ENCODE results near the gene DCTPP1.

DNA sequence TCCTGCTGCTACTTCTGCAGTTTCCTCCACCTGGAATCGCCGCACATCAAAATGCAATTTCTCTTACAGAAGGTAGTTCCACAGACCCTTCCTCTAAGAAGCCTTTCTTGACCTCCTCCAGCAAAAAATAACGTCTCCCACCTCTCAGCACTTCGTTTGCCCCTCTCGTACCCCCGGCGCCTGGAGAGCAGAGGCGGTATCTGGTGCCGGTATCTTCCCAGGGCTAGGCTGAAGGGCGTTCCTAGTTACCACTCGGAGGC is 482 bp downstream of the DCTPP1 start:
- no peak for TF ChIP-seq CTCF (conservative IDR thresholded peaks at IDR 0.05; ENCODE audit: low read depth, low read length)
- no peak for TF ChIP-seq EZH2 (IDR thresholded peaks at IDR 0.05; ENCODE audit: low read length, unreplicated experiment)
- no peak for TF ChIP-seq EZH2phosphoT487 (IDR thresholded peaks at IDR 0.05; ENCODE audit: borderline replicate concordance, low read length)
